ENCODE measurements around the gene LMTK3.
"Not testable (repeated sequence)": the region's sequence is repeated elsewhere in the genome, so short reads cannot be mapped to it uniquely, and the experiment has no call there.

The LMTK3 gene

GRCh38 chr19:48524221-48524620 lies 12.6 kb upstream of the LMTK3 start:
- Histone ChIP-seq H3K9me3 (ENCODE audit: control insufficient read depth, insufficient read depth, low read length) (peaks cover 12% of the 10 kb centered on the region), H3K4me1 (ENCODE audit: insufficient read depth, low read length) (no peaks in the 10 kb centered on the region), H3K9ac (ENCODE audit: low read depth, low read length) (no peak overlapping the region), H3K36me3 (ENCODE audit: insufficient read depth, low read length) (no peaks in the 10 kb centered on the region)

DNA sequence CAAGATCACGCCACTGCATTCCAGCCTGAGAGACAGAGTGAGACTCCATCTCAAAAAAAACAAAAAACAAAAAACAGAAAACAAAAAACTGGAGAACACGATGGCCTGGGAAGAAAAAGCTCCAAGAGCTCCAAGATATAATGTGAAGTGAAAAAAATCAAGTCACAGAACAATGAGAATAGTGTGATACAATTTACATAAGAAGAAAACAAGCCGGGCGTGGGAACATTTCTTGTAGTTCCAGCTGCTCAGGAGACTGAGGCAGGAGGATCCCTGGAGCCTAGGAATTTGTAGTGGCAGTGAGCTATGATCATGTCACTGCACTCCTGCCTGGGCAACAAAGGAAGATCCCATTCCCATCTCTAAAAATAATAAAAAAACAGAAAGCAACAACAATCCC lies 8.5 kb upstream of the LMTK3 start:
- Histone ChIP-seq H3K4me1 (ENCODE audit: insufficient read depth, low read length) (peaks cover 13% of the 10 kb centered on the region; the same call in 1 of the 2 replicates), H3K9me3 (ENCODE audit: control insufficient read depth, insufficient read depth, low read length) (peaks cover 4% of the 10 kb centered on the region; the same call in 1 of the 2 replicates), H3K36me3 (ENCODE audit: insufficient read depth, low read length) (no peaks in the 10 kb centered on the region), H3K9ac (ENCODE audit: low read depth, low read length) (no peak overlapping the region)

- not testable (repeated sequence) for H3K9me3 ChIP-seq (ENCODE audit: control insufficient read depth, insufficient read depth, low read length); H3K36me3 ChIP-seq (ENCODE audit: insufficient read depth, low read length); H3K9ac ChIP-seq (ENCODE audit: low read depth, low read length)
- peaks cover 13% of the 10 kb centered on the region; the same call in 1 of the 2 replicates for H3K4me1 ChIP-seq (ENCODE audit: insufficient read depth, low read length)
Observed at GRCh38 chr19:48519426-48519825, 7.8 kb upstream of the LMTK3 start.

- no peak overlapping the region for H3K9ac ChIP-seq (ENCODE audit: low read depth, low read length)
- H3K9me3 ChIP-seq (ENCODE audit: control insufficient read depth, insufficient read depth, low read length): no peaks in the 10 kb centered on the region
- H3K36me3 ChIP-seq (ENCODE audit: insufficient read depth, low read length): no peaks in the 10 kb centered on the region
- H3K4me1 ChIP-seq (ENCODE audit: insufficient read depth, low read length): peaks cover 15% of the 10 kb centered on the region; the same call in 1 of the 2 replicates
Observed at GRCh38 chr19:48518207-48518606, 6.6 kb upstream of the LMTK3 start.

- H3K36me3 ChIP-seq (ENCODE audit: insufficient read depth, low read length): no peaks in the 10 kb centered on the region
- peaks cover 15% of the 10 kb centered on the region; the same call in 1 of the 2 replicates for H3K4me1 ChIP-seq (ENCODE audit: insufficient read depth, low read length)
- no peaks in the 10 kb centered on the region for H3K9me3 ChIP-seq (ENCODE audit: control insufficient read depth, insufficient read depth, low read length)
- no peak overlapping the region for H3K9ac ChIP-seq (ENCODE audit: low read depth, low read length)
Observed at GRCh38 chr19:48516536-48516935, 4.9 kb upstream of the LMTK3 start.

DNA sequence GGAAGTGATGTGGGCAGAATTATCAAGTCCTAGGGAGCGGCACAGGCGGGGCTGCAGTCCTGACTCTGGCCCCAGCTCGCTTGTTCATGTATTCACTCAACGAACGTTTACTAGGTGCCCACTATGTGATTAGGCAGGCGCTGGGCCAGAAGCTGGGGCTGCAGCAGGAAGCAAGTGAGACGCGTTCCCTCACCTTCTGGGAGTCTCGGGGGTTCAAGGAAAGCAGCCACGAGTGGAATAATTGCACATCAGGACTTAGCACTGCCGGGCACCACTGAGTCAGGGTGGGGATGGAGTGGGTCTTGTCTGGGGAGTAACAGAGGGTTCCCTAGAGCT lies 2.5 kb upstream of the LMTK3 start:
- Histone ChIP-seq H3K9me3 (ENCODE audit: control insufficient read depth, insufficient read depth, low read length) (no peaks in the 10 kb centered on the region), H3K9ac (ENCODE audit: low read depth, low read length) (peak overlapping the region; percentile 52; the same call in 1 of the 2 replicates), H3K4me1 (ENCODE audit: insufficient read depth, low read length) (peaks cover 15% of the 10 kb centered on the region; the same call in 1 of the 2 replicates), H3K36me3 (ENCODE audit: insufficient read depth, low read length) (no peaks in the 10 kb centered on the region)

DNA sequence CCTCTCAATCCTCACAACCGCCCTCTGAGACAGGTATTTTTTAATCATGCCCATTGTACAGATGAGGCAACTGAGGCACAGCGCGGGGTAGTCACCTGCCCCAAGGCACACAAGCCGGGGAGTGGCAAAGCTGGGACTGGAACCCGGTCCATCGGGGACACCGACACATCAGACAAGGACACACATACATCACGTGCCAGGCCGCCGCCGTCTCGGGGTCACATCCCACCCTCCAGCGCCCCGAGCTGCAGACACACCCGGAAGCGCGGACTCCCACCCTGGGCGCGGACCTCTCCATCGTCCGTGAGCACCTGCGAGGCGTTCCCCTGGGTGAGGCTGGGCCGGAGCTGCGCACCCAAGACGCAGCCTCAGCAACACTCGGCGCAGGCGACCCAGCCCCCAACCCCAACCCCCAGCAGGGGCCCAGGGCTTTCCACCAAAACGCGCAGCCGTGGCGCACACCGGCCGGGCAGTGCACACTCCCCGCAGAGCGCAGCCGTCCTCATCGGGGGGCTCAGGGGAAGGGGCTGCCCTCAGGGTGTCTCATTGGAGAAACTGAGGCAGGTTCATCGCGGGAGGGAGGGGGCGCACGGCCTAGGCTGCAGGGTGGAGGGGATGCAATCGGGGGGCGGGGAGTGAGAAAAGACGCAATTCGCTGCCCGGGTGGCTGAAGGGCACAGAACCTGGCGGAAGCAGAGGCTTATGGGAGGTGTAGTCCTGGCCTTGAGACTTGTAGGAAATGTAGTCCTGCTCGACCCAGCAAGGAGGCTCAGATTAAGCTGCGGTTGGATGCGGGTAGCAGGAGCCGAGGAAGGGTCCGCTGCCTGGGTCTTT lies 1.9 kb upstream of the LMTK3 start:
- Histone ChIP-seq H3K4me1 (ENCODE audit: insufficient read depth, low read length) (peaks cover 15% of the 10 kb centered on the region; the same call in 1 of the 2 replicates), H3K9ac (ENCODE audit: low read depth, low read length) (peak overlapping the region; percentile 52; the same call in 1 of the 2 replicates), H3K9me3 (ENCODE audit: control insufficient read depth, insufficient read depth, low read length) (no peaks in the 10 kb centered on the region), H3K36me3 (ENCODE audit: insufficient read depth, low read length) (no peaks in the 10 kb centered on the region)

DNA sequence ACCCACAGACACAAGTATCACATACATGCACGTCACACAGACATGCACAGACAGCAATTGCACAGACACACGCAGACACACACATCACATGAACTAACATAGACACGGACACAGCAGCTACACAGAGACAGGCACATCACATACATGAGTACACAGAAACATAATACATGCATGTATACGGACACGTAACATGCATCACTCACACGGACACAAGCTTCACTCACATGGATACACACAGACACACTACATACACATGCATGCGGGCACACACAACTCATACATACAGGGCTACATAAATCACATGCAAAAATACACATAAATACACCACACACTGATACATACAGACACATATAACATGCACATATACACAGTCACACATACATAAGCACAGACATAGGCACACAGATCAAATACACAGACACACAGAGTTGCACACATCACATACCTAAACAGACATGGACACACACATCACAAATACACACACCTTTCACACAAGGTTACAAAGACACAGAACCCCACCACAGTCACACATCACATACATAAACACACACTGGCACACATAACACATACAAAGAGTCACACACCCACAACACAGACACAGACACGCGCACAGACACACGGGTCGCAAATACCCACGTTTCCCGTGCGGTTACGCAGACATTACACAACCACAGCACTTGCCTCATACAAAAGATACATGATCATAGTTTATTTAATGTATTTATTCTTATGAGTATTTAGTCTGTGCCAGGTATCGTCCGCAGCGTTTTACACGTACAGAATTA lies 1.1 kb upstream of the LMTK3 start:
- H3K9me3 ChIP-seq (ENCODE audit: control insufficient read depth, insufficient read depth, low read length): no peaks in the 10 kb centered on the region
- H3K9ac ChIP-seq (ENCODE audit: low read depth, low read length): no peak overlapping the region
- H3K36me3 ChIP-seq (ENCODE audit: insufficient read depth, low read length): no peaks in the 10 kb centered on the region
- H3K4me1 ChIP-seq (ENCODE audit: insufficient read depth, low read length): peaks cover 8% of the 10 kb centered on the region; the same call in 1 of the 2 replicates

DNA sequence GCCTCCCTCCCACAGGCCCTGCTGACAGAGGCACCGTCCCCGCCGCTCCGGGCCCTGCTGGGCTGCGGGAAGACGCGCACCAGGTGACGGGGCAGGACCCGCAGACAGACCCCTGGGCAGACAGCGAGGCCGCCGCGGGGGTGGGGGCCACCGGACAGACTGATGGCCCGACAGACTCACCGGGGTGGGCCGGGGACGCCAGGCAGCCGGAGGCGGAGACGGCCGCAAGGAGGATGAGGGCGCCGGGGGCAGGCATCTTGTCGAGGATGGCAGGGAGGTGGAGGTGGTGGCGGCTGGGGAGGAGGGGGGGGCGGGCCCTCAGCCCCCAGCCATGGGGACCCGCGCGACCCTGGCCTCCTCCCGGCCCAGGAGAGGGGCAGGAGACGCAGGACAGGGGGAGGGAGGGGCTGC lies 309 bp downstream of the LMTK3 start:
- Histone ChIP-seq H3K9me3 (ENCODE audit: control insufficient read depth, insufficient read depth, low read length) (no peaks in the 10 kb centered on the region), H3K36me3 (ENCODE audit: insufficient read depth, low read length) (no peaks in the 10 kb centered on the region), H3K9ac (ENCODE audit: low read depth, low read length) (peak overlapping the region; percentile 22; the same call in 1 of the 2 replicates), H3K4me1 (ENCODE audit: insufficient read depth, low read length) (peaks cover 4% of the 10 kb centered on the region; the same call in 1 of the 2 replicates)

- H3K9me3 ChIP-seq (ENCODE audit: control insufficient read depth, insufficient read depth, low read length): no peaks in the 10 kb centered on the region
- H3K4me1 ChIP-seq (ENCODE audit: insufficient read depth, low read length): peaks cover 3% of the 10 kb centered on the region; the same call in 1 of the 2 replicates
- H3K9ac ChIP-seq (ENCODE audit: low read depth, low read length): peak overlapping the region; percentile 46; the same call in 1 of the 2 replicates
- H3K36me3 ChIP-seq (ENCODE audit: insufficient read depth, low read length): no peaks in the 10 kb centered on the region
Observed at GRCh38 chr19:48510421-48511268, 990 bp downstream of the LMTK3 start.

DNA sequence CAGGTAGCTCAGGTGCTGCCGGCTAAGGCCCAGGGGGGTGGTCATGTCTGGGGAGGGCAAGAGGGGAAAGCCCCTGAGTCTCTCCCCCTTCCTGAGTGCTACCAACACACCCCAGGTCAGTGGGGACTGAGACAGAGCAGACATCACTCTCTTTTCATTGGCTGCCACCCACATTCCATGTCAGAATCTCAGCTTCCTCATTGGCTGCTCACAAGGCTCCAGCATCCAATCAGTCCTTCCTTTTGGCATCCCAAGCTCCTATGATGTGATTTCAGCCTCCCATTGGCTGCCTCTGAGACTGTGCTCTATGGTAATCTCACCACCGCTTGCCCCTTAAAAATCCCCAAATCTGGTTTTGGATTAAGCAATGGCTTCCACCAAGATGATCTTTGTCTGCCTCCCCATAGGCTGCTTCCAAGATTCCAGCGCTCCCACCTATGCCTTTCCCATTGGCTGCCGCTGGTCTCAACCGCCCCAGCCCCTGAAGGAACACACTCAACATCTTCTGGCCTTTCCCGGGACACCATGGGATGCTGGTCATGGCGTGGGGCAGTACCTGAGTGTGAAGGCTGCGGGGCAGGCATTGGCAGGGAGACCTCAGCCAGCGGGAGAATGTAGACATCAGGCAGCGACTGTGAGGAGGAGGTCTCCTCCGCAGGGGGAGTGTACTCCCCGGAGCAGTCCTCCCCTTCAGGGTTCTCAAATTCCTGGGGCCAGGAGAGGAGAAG lies 2.0 kb downstream of the LMTK3 start:
- Histone ChIP-seq H3K9ac (ENCODE audit: low read depth, low read length) (peak overlapping the region; percentile 46; the same call in 1 of the 2 replicates), H3K9me3 (ENCODE audit: control insufficient read depth, insufficient read depth, low read length) (no peaks in the 10 kb centered on the region), H3K4me1 (ENCODE audit: insufficient read depth, low read length) (peaks cover 3% of the 10 kb centered on the region; the same call in 1 of the 2 replicates), H3K36me3 (ENCODE audit: insufficient read depth, low read length) (no peaks in the 10 kb centered on the region)

DNA sequence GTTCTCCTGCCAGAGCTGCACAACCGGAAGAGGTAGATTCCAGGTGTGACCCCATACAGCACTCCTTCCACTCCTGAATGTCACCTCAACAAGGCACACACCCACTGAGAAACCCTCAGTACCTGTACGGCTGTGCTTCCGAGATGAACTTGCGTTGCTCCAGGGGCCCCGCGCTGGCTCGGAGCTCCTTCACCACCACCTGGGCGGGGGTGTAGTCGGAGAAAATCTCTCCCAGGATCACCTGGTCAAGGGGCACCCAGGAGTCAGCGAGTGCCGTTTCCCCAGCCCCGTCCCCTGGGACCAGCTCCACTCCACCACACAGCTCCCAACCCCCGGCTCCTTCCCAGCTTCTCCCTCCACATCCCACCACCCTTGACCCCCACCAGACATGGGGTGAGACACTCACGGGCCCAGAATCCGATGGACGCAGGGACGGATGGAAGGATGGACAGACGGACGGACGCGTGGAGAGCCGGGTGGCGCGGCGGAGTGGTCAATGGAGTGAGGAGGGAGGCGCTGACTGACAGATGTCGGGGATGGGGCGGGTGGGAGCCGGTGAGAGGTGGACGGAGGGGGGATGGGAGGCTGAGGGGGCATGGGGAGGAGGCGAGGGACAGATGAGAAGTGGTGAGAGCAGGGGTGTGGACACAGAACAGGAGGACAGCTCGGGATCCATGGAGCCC lies 2.8 kb downstream of the LMTK3 start:
- no peaks in the 10 kb centered on the region; the same call in 1 of the 2 replicates for H3K4me1 ChIP-seq (ENCODE audit: insufficient read depth, low read length)
- H3K9ac ChIP-seq (ENCODE audit: low read depth, low read length): no peak overlapping the region; the same call in 1 of the 2 replicates
- H3K36me3 ChIP-seq (ENCODE audit: insufficient read depth, low read length): no peaks in the 10 kb centered on the region
- no peaks in the 10 kb centered on the region for H3K9me3 ChIP-seq (ENCODE audit: control insufficient read depth, insufficient read depth, low read length)

DNA sequence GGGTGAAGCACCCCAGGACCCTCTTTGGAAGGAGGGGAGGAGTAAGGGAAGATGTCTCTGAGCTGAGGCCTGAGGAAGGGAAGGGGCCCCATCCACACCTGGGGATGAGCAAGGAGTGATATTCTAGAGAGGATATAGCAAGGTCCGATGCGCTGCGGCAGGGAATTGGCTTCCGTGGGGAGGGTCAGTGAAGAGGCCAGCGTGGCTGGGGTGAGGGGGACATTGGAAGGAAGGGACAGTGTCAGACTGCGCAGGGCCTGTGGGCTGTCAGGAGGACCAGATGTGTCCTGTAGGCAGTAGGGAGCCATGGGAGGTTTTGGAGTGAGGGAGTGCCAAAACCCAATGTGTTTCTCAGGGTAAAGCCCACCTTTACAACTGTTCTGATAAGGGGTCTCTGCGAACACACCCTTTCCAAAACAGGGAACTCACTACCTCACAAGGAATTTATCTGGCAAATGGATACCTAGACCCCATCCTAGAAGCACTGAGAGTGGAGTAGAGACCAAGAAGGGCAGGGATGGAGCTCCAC lies 3.7 kb downstream of the LMTK3 start:
- Histone ChIP-seq H3K36me3 (ENCODE audit: insufficient read depth, low read length) (no peaks in the 10 kb centered on the region), H3K4me1 (ENCODE audit: insufficient read depth, low read length) (no peaks in the 10 kb centered on the region; the same call in 1 of the 2 replicates), H3K9me3 (ENCODE audit: control insufficient read depth, insufficient read depth, low read length) (no peaks in the 10 kb centered on the region), H3K9ac (ENCODE audit: low read depth, low read length) (no peak overlapping the region)
